Activated effector memory CD4-positive, alpha-beta T cell treated with Interleukin-2 at 50 U/mL for 16 hours (primary cell): Measurements from ENCODE around the gene EPHA4.
"Not testable (repeated sequence)": the region's sequence is repeated elsewhere in the genome, so short reads cannot be mapped to it uniquely, and the experiment has no call there.

ENCODE experiments used
- DNase-seq: peaks from one replicate; pipeline ENCODE4 v3.0.0-alpha.2; 2020

Gene EPHA4

GRCh38 chr2:221533299-221533698 is 38.8 kb downstream of the EPHA4 start:
- DNase-seq = no peak

GRCh38 chr2:221532641-221533040 is 39.5 kb downstream of the EPHA4 start:
- DNase-seq = no peak

GRCh38 chr2:221530653-221531037 is 41.5 kb downstream of the EPHA4 start:
- no peak for DNase-seq

DNA sequence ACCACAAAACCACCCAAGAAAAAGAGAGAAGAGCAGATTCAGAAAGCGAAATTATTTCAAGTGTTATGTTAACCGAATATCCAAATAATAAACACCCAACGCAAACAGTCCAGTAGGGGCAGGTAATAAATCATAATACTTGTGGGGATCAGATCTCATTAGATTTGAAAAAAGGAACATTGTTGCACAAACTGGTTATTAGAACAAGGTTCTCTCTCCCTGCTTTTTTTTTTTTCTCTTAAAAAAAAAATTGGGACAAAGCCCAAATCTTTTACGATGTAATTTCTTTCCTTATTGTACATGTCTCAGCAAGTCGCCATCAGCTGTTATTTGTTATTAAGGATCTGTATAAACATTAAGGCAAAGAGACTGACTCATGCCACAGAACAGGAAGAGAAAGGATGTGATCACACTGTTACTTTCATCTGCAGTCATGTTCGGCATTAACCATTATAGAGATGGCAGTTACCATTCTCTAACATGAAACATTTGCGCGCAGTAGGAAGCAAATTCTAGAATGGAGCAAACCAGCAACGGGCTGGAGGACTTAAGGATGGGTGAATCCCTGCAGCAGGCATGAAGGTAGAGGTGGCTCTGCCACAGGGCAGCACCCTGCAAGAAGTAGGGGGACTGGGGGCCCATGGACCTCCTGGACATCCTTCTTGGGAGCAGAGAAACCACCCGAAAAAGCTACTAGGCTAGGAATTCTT is 42.0 kb downstream of the EPHA4 start:
- no peak for DNase-seq

DNA sequence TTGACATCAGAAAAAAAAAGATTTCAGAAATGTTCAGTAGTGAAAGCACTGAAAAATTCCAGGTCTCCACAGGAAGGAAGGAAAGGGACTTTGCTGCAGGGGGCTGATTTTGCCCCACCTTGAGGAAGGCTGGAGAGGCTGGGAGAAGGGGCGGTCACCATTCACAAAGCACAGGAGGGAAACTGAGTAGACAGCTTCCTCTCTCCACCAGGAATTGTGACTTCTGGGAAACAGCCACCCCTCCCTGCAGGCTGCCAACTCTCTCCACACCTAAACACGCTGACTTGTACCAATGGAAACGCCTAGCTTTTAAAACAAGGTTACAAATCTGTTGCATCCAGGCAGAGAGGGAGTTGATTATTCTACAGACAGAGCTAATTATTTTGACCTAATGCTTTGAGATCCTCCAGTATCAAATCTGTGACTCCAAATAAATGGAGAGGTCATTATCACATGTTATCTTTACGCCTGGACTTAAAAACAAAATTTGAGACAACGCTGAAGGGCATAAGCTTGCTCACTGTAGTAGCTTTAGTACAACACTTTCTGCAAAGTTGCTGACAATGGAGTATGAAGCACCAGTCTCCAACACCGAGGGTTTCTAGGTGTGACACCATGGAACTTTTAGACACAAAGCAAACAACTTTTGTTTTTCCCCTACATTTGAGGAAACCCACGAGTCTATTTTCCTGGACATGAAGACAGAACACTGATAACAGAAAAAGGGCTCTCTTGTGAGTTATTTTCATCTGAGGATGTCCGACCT is 42.7 kb downstream of the EPHA4 start:
- DNase-seq = no peak

- DNase-seq = peak; percentile 37
These were observed 44.3 kb downstream of the EPHA4 start for GRCh38 chr2:221527776-221528309.

GRCh38 chr2:221524158-221524557 is 47.9 kb downstream of the EPHA4 start:
- DNase-seq = no peak

GRCh38 chr2:221521233-221521845 is 50.8 kb downstream of the EPHA4 start:
- DNase-seq = no peak

DNA sequence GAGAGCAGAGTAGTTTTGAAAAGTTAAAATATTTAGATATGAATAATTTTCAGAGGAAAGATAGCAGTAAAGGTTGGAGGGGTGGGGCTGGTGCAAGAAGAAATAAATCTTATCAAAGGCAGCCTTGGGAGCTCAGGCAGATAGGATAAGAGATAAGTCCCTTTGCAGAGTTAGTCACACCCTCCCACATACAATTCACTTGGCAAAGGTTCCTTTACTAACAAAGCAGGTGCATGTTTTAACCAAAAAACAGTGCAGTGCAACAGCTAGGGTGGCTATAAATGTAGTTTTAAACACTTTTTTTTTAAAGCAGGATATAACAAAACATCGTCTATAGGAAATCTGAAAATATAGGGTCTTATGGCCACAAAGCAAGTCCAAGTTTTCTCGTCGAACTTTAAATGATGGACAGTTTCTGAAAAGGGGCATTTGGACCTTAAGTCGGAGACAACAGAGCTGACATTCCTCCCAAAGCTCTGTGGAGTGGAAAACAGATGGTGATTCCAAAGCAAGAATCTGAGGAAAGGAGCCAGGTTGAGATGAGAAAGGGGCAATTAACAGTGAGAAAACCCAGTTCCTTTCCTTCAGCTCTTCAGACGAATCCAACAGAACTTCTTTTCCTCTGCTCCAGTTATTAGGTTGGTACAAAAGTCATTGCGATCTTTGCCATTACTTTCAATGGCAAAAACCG is 53.0 kb downstream of the EPHA4 start:
- DNase-seq = no peak

DNA sequence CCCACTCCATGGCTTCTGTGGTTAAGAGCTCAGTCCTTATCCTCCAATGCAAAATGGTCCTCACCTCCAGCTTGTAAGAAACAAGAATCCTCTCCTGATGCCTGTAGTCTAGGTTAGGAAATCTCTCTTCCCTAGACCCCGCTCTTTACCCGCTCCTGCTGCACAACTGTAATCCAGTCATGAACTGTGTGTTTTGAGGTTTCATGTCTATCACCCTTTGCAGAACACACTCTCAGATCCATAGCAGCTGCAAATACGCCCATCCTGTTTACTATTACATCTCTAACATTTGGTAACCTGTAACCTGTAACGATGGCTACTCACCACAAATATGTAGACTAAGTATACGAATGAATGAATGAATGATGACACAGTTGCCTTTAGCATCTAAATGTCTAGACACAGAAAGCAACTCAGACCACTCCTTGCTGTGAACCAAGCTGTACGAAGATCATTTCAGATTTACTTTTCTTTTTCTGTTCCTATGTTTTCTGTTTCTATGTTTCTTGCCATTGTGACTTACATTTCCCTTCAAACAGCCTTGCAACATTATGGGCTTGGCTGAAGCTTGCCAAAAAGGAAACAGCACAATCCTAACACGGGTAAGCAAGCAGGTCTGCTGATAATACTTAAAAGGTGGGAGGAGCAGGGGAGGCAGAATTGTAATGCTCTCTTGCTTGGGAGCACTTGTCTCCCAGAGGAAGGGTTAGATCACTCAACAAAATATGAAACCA is 53.7 kb downstream of the EPHA4 start:
- peak; percentile 40 for DNase-seq

DNA sequence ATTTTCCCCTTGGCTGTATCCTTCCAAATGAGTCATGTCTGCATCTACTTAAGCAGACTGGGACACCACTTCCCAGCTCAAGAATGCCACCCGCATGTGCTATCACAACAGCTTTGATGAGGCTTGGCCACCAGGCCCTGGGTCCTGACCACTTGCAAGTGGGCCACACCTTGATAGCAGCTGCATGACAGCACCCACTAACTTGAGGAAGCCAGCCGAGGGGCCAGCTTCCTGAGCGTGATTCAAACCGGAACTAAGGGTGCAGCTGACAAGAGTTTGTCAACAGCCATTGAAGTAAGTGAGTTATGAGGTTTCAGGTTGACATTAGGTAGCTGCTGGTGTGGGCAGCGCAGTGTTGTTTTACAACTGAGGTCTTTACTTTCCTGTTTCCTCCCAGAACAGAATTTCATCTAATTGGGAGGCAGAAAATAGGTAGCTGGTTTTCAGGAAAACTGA is 54.4 kb downstream of the EPHA4 start:
- peak; percentile 79 for DNase-seq

DNA sequence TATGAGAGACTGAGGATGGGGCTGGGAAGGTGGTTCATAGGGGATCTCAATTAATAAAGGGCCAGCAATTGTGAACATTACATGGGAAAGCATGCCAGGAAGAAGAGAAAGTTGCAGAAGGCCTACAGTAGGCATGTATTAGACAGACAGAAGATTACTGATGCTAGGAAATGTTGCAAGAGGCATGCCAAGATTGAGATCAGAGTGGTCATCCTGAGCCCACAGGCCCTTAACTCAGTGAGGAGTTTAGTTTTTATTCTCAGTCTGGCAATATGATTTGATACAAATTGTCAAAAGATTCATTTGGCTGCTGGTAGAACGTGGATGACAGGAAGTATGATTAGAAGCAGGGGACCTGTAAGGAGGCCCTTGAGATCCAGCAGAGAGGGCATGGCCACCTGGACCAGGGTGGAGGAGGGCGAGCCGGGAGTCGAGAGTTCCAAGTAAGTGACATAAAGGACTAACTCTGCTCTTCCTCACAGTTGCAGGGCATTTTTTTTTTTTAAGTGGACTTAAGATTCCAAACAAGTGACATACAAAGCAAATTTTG is 54.9 kb downstream of the EPHA4 start:
- DNase-seq = no peak

DNA sequence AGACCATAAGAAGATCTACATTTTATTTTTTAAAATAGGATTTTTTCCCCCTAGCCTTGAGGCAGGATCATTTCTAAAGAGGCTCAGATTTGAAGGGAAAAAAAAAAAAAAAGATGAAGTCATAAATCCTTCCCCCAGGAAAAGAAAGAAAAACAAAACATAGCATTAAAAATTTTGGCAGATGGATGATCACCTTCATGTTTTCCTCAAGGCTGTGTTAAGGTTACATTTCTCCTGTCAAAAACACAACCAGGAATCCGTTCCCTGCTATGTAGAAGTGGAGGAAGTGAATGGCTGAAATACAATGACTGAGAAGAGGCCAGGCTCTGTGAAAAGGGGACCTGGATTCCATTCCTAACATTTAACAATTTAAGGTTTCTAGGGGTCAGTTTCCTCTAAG is 56.2 kb downstream of the EPHA4 start:
- DNase-seq = no peak

- no peak for DNase-seq
These were observed 57.6 kb downstream of the EPHA4 start for GRCh38 chr2:221514305-221515040.

- no peak for DNase-seq
These were observed 58.9 kb downstream of the EPHA4 start for GRCh38 chr2:221513232-221513631.

GRCh38 chr2:221511325-221511724 is 60.8 kb downstream of the EPHA4 start:
- DNase-seq = not testable (repeated sequence)

DNA sequence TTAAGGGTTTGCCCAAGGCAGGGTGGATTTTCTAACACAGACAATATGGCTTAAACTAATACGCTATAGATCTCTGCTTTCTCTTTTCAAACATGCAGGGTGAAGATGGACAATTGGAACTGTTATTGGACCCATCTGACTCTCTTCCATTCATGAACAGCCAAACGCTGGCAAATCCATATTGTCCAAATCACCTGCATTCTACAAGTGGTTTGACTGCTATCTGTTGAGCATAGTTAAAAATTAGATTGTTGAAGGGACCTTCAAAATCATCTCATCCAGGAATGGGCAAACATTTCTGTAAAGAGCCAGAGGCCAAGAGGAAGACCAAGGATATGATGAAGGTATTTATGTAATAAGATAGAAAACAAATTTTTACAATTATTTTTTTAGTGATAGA is 65.6 kb downstream of the EPHA4 start:
- no peak for DNase-seq

DNA sequence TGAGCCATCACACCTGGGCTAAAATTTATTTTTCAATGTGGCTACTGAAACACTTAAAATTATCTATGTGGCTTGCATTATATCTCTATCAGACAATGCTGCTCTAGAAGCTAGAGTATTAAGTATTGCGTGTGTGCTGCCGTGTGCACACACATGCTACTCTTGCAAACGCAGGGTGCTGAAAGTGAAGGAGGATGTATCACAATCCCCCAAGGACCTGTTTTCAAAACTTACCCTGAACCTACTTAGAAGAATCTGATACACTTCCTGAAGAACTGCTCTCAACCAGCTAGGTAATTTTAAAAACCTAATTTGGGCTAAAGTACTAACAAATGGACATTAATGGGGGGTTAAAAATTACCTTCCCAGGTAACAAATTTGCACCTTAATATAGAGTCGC is 66.5 kb downstream of the EPHA4 start:
- no peak for DNase-seq

DNA sequence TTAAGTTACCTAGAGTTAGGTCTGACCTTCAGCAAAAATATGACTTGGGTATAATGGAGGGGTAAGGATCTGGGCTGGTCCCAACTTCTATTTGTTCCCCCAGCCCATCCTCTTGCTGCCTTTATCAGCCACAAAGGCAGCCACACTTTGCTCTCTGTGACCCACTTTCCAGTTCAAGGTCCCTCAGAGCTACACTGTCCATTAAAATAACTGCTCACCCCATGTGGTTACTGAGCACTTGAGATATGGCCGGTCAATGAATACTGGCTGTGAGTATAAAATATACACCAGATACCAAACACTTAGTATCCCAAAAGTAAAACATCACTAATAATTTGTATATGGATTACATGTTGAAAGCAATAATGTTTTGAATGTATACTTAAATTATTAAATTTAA is 67.2 kb downstream of the EPHA4 start:
- no peak for DNase-seq

- DNase-seq = no peak
These were observed 68.1 kb downstream of the EPHA4 start for GRCh38 chr2:221503965-221504364.

GRCh38 chr2:221502270-221503010 is 69.7 kb downstream of the EPHA4 start:
- DNase-seq = no peak
